GM12872 (cell line): ENCODE results near the gene POLD1.

Source experiments
- TF ChIP-seq, protein P1 (sequence below): IDR thresholded peaks from 3 replicates; pipeline ENCODE4 v1.5.1; 2011; ENCODE audit warnings: low read depth, mild to moderate bottlenecking, low read length, moderate library complexity; ENCODE audit not compliant: insufficient read depth

The POLD1 gene

DNA sequence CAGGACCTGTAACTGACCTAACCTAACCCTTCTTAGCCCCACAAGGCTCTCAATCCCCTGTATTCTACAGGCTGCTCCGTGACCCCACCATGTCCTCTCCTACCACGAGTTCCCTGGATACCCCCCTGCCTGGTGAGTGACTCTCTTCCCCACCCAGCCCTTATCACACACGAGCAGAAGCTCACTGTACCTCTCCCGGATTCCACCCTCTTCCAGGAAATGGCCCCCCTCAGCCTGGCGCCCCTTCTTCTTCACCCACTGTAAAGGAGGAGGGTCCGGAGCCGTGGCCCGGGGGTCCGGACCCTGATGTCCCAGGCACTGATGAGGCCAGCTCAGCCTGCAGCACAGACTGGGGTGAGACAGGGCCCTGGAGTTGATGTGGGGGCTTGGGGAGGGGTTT lies 6.6 kb upstream of the POLD1 start:
- TF ChIP-seq, protein P1, sequence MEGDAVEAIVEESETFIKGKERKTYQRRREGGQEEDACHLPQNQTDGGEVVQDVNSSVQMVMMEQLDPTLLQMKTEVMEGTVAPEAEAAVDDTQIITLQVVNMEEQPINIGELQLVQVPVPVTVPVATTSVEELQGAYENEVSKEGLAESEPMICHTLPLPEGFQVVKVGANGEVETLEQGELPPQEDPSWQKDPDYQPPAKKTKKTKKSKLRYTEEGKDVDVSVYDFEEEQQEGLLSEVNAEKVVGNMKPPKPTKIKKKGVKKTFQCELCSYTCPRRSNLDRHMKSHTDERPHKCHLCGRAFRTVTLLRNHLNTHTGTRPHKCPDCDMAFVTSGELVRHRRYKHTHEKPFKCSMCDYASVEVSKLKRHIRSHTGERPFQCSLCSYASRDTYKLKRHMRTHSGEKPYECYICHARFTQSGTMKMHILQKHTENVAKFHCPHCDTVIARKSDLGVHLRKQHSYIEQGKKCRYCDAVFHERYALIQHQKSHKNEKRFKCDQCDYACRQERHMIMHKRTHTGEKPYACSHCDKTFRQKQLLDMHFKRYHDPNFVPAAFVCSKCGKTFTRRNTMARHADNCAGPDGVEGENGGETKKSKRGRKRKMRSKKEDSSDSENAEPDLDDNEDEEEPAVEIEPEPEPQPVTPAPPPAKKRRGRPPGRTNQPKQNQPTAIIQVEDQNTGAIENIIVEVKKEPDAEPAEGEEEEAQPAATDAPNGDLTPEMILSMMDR = no peak

DNA sequence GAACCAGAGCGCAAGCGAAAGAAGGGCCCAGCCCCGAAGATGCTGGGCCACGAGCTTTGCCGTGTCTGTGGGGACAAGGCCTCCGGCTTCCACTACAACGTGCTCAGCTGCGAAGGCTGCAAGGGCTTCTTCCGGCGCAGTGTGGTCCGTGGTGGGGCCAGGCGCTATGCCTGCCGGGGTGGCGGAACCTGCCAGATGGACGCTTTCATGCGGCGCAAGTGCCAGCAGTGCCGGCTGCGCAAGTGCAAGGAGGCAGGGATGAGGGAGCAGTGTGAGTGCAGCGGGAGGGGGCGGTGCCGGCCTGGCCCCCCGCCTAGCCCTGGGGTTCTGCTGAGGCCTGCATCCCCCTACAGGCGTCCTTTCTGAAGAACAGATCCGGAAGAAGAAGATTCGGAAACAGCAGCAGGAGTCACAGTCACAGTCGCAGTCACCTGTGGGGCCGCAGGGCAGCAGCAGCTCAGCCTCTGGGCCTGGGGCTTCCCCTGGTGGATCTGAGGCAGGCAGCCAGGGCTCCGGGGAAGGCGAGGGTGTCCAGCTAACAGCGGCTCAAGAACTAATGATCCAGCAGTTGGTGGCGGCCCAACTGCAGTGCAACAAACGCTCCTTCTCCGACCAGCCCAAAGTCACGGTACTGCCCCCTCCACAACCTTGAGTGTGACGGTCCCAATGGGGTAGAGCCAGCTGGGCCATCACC lies 5.8 kb upstream of the POLD1 start:
- TF ChIP-seq, protein P1 = no peak

DNA sequence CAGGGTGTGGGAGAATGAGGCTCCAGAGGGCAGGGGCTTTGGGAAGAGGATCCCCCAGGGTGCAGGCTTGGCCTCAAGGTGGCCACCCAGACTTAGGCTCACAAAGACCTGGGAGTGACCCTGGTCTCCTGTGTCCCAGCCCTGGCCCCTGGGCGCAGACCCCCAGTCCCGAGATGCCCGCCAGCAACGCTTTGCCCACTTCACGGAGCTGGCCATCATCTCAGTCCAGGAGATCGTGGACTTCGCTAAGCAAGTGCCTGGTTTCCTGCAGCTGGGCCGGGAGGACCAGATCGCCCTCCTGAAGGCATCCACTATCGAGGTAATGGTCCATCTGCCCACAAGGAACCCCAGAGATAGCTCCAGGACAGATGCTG lies 5.3 kb upstream of the POLD1 start:
- TF ChIP-seq, protein P1 = no peak

DNA sequence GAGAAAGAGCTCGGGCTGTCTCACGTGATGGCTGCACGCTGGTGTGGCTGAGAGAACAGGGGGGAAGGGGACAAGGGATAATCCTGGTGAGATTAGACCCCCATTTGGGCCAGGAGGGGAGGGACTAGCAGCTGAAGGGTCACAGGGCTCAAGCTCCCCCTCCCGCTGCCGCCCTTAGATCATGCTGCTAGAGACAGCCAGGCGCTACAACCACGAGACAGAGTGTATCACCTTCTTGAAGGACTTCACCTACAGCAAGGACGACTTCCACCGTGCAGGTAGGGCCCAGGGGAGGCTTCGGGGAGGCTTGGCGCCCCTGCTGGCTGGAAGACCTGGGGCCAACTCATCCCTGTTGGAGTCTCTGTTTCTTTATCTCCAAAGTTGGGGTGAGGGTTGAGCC lies 4.5 kb upstream of the POLD1 start:
- TF ChIP-seq, protein P1 = no peak

DNA sequence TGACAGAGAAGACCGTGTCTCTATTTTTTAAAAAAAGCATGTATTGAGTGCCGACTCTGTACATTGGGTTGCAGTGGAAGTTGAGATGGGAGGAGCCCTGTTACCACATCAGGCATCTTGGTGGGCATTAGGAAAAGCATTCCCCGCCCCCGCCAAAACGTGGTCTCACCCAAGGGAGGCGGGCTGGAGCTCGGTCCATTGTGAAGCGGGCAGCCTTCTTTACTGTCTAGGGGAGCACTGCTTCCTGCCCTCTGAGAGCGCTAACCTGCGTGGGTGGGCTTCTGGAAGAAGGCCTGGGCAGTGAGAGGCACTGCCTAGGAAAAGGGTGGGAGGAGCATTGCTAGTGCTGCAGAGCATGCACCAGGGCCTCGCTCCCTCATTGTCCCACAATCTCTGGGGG lies 4.0 kb upstream of the POLD1 start:
- TF ChIP-seq, protein P1 = no peak

DNA sequence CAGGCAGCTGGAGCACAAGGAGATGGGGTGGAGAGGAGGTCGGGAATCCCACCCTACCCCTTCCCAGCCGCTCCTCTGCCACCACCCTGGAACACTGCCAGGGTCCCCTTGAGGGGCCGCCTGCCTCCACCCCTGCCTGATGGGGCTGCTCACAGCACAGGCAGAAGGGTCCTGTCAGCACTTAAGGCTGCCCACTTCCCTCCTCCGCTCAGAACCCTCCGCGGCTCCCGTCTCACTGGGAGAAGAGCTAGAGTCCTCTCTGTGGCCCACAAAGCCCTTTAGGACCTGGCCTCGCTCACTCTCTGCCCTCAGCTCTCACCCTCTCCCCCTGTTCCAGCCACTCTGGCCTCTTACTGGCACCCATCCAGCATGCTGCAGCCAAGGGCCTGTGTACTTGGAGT lies 3.4 kb upstream of the POLD1 start:
- TF ChIP-seq, protein P1 = no peak

DNA sequence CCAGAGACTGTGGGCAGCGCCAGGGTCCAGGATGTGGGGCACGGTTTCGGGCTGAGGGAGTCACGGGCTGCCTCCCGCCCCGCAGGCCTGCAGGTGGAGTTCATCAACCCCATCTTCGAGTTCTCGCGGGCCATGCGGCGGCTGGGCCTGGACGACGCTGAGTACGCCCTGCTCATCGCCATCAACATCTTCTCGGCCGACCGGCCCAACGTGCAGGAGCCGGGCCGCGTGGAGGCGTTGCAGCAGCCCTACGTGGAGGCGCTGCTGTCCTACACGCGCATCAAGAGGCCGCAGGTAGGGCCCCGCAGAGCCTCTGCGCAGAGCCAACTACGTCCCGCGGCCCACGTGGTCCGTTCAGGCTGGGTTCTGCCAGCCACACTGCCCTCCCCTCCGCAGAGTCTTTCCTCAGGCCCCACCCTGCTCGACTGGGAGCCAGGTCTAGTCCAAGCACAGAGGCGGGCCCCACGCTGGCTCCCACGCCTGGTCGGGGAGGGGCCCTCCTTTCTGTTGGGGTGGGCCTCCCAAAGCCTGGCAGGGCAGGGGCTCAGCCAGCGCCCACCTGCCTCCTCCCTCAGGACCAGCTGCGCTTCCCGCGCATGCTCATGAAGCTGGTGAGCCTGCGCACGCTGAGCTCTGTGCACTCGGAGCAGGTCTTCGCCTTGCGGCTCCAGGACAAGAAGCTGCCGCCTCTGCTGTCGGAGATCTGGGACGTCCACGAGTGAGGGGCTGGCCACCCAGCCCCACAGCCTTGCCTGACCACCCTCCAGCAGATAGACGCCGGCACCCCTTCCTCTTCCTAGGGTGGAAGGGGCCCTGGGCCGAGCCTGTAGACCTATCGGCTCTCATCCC lies 2.0 kb upstream of the POLD1 start:
- TF ChIP-seq, protein P1 = no peak
